ENCODE results near the gene SWAP70. TPM values are rescaled to one million over a fixed set of nuclear protein-coding genes. Genes with fewer than 3 reads are reported as not detected.

The SWAP70 gene
- total and polyA plus RNA-seq, 2 donors (not counting 1 experiment from before 2014, with no cell fraction given): 45.1 to 74.4 TPM

- Histone ChIP-seq H3K27ac (ENCODE audit: insufficient read depth, low read length) (no peak overlapping the region), H3K4me2 (ENCODE audit: extremely low read depth, insufficient read depth, low read length) (no peak overlapping the region), H3K9ac (ENCODE audit: insufficient read depth, low read length) (no peak overlapping the region), H3K9me3 (ENCODE audit: control insufficient read depth, insufficient read depth, low read depth, low read length) (no peaks in the 10 kb centered on the region), H3K27me3 (ENCODE audit: control insufficient read depth, insufficient read depth, low read length) (no peaks in the 10 kb centered on the region), H2AFZ (ENCODE audit: low read length) (no peak overlapping the region), H3K4me1 (ENCODE audit: control insufficient read depth, extremely low read depth, insufficient read depth, low read length) (no peaks in the 10 kb centered on the region), H3K4me3 (replicated peaks in 1 of 4; ENCODE audit: control extremely low read depth in 1 of 4, insufficient read depth in 1 of 4, low read depth in 3 of 4, low read length in 4 of 4) (no peak overlapping the region), H3K79me2 (ENCODE audit: control insufficient read depth, insufficient read depth, low read length) (peaks cover 51% of the 10 kb centered on the region), H3K36me3 (ENCODE audit: control insufficient read depth, insufficient read depth, low read length) (no peaks in the 10 kb centered on the region), H4K20me1 (ENCODE audit: control insufficient read depth, extremely low read depth, insufficient read depth, low read length) (no peaks in the 10 kb centered on the region)
- no peak for DNase-seq (ENCODE audit: low read depth in 2 of 2)
- no peak for TF ChIP-seq EZH2 (IDR thresholded peaks at IDR 0.05; ENCODE audit: low read length, missing control alignments)
- TF ChIP-seq CTCF (conservative IDR thresholded peaks at IDR 0.05 in 1 of 2, IDR thresholded peaks at IDR 0.05 in 1 of 2; ENCODE audit: low read depth in 1 of 2, low read length in 2 of 2): no peak
Measured at GRCh38 chr11:9675691-9676090, 11.8 kb downstream of the SWAP70 start.

- no peak overlapping the region for H3K4me2 ChIP-seq (ENCODE audit: extremely low read depth, insufficient read depth, low read length)
- no peaks in the 10 kb centered on the region for H3K36me3 ChIP-seq (ENCODE audit: control insufficient read depth, insufficient read depth, low read length)
- TF ChIP-seq EZH2 (IDR thresholded peaks at IDR 0.05; ENCODE audit: low read length, missing control alignments) (no peak), CTCF (conservative IDR thresholded peaks at IDR 0.05 in 1 of 2, IDR thresholded peaks at IDR 0.05 in 1 of 2; ENCODE audit: low read depth in 1 of 2, low read length in 2 of 2) (no peak)
- H3K4me1 ChIP-seq (ENCODE audit: control insufficient read depth, extremely low read depth, insufficient read depth, low read length): no peaks in the 10 kb centered on the region
- H3K9me3 ChIP-seq (ENCODE audit: control insufficient read depth, insufficient read depth, low read depth, low read length): no peaks in the 10 kb centered on the region
- no peak overlapping the region for H2AFZ ChIP-seq (ENCODE audit: low read length)
- no peak overlapping the region for H3K4me3 ChIP-seq (replicated peaks in 1 of 4; ENCODE audit: control extremely low read depth in 1 of 4, insufficient read depth in 1 of 4, low read depth in 3 of 4, low read length in 4 of 4)
- no peaks in the 10 kb centered on the region for H4K20me1 ChIP-seq (ENCODE audit: control insufficient read depth, extremely low read depth, insufficient read depth, low read length)
- H3K79me2 ChIP-seq (ENCODE audit: control insufficient read depth, insufficient read depth, low read length): peaks cover 64% of the 10 kb centered on the region
- H3K9ac ChIP-seq (ENCODE audit: insufficient read depth, low read length): no peak overlapping the region
- H3K27me3 ChIP-seq (ENCODE audit: control insufficient read depth, insufficient read depth, low read length): no peaks in the 10 kb centered on the region
- H3K27ac ChIP-seq (ENCODE audit: insufficient read depth, low read length): no peak overlapping the region
- no peak for DNase-seq (ENCODE audit: low read depth in 2 of 2)
Measured at GRCh38 chr11:9677951-9678350, 14.1 kb downstream of the SWAP70 start.

- no peak for TF ChIP-seq EZH2 (IDR thresholded peaks at IDR 0.05; ENCODE audit: low read length, missing control alignments)
- Histone ChIP-seq H4K20me1 (ENCODE audit: control insufficient read depth, extremely low read depth, insufficient read depth, low read length) (no peaks in the 10 kb centered on the region), H3K79me2 (ENCODE audit: control insufficient read depth, insufficient read depth, low read length) (peaks cover 64% of the 10 kb centered on the region), H3K9ac (ENCODE audit: insufficient read depth, low read length) (no peak overlapping the region), H2AFZ (ENCODE audit: low read length) (no peak overlapping the region), H3K4me3 (replicated peaks in 1 of 4; ENCODE audit: control extremely low read depth in 1 of 4, insufficient read depth in 1 of 4, low read depth in 3 of 4, low read length in 4 of 4) (no peak overlapping the region), H3K4me2 (ENCODE audit: extremely low read depth, insufficient read depth, low read length) (no peak overlapping the region), H3K36me3 (ENCODE audit: control insufficient read depth, insufficient read depth, low read length) (no peaks in the 10 kb centered on the region), H3K27ac (ENCODE audit: insufficient read depth, low read length) (no peak overlapping the region), H3K4me1 (ENCODE audit: control insufficient read depth, extremely low read depth, insufficient read depth, low read length) (no peaks in the 10 kb centered on the region), H3K27me3 (ENCODE audit: control insufficient read depth, insufficient read depth, low read length) (no peaks in the 10 kb centered on the region), H3K9me3 (ENCODE audit: control insufficient read depth, insufficient read depth, low read depth, low read length) (no peaks in the 10 kb centered on the region)
- DNase-seq (ENCODE audit: low read depth in 2 of 2): no peak
Measured at GRCh38 chr11:9678576-9678975, 14.7 kb downstream of the SWAP70 start.

Measured in fibroblast of lung (primary cell).